K562 (cell line): ENCODE results near the gene BCAS4. TPM values are rescaled to one million over a fixed set of nuclear protein-coding genes. Genes with fewer than 3 reads are reported as not detected.

ENCODE experiments used
- polyA plus RNA-seq, 8 experiments: library from polyadenylated mRNA; depleted of rRNA in 4 of 8; stranded (reverse) in 5 of 8; unstranded in 3 of 8; fragments of >200 nt; fragmentation: Nextera tagmentation in 2 of 8; fragmentation: Illumina TruSeq in 1 of 8; extraction: Ambion mirVana in 2 of 8; extraction: Trizol in 1 of 8; gene quantifications; 2 replicates each; pipeline versions ENCODE4 v1.2.1 to v1.2.3, GENCODE V29; 2011 to 2014; ENCODE audit warnings: inconsistent platforms in 1 of 8, missing spikeins in 1 of 8
- total RNA-seq, 7 experiments: library from RNA; depleted of rRNA in 6 of 7; stranded (reverse); fragments of >200 nt in 6 of 7; fragmentation: Illumina TruSeq in 2 of 7; extraction: Trizol in 2 of 7; gene quantifications; 2 replicates each; pipeline versions ENCODE4 v1.2.1 to v1.2.3, GENCODE V29; 2011 to 2021; ENCODE audit warnings: low replicate concordance in 1 of 7
- TF ChIP-seq, protein P1 (sequence below): fragments of 250-450 bp; sonication (Bioruptor Pico); IDR thresholded peaks from 2 replicates; pipeline ENCODE4 v1.8.0; 2022; ENCODE audit warnings: inconsistent platforms
- TF ChIP-seq, protein P2 (sequence below): fragments of 250-450 bp; sonication (Bioruptor Pico); IDR thresholded peaks from 2 replicates; pipeline ENCODE4 v1.5.1; 2021; ENCODE audit warnings: mild to moderate bottlenecking
- TF ChIP-seq, protein P3 (sequence below): fragments of 200-600 bp; sonication (generic); IDR thresholded peaks from one replicate; pipeline ENCODE4 v1.6.1; 2012; ENCODE audit warnings: mild to moderate bottlenecking, low read depth, low read length, inconsistent platforms

Gene BCAS4
- total and polyA plus RNA-seq, 9 of the 15 experiments (the other 6 are each of a cell fraction or from before 2014, with no cell fraction given): 0.15 to 2.3 (median 0.47) TPM

DNA sequence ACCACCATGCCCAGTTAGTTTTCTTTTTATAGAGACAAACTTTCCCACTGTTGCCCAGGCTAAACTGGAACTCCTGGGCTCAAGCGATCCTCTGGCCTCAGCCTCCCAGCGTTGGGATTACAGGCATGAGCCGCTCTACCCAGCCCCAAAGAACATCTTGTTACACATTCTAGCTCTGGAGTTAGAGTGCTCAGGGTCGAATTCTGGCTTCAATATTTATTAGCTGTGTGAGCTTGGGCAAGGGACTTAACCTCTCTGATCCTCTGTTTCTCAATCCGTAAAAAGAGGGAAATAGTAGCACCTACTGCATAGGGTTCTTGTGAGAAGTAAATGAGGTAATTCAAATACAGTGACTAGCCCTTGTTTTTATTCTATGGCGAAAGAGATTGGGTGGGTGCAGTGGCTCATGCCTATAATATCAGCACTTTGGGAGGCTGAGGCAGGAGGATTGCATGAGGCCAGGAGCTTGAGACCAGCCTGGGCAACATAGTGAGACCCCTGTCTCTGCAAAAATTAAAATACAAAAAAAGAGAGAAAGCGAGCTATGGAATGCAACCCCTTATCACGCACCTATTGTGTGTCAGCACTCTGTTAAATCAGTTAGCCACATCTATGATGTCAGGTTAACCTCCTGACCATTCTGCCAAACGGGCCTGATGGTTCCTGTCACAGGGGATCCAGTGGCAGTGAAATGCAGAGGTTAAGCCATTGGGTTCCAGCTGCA lies 19.7 kb downstream of the BCAS4 start (continued):
- TF ChIP-seq, protein P1, sequence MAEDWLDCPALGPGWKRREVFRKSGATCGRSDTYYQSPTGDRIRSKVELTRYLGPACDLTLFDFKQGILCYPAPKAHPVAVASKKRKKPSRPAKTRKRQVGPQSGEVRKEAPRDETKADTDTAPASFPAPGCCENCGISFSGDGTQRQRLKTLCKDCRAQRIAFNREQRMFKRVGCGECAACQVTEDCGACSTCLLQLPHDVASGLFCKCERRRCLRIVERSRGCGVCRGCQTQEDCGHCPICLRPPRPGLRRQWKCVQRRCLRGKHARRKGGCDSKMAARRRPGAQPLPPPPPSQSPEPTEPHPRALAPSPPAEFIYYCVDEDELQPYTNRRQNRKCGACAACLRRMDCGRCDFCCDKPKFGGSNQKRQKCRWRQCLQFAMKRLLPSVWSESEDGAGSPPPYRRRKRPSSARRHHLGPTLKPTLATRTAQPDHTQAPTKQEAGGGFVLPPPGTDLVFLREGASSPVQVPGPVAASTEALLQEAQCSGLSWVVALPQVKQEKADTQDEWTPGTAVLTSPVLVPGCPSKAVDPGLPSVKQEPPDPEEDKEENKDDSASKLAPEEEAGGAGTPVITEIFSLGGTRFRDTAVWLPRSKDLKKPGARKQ (CRISPR knock-in tag): no peak
- TF ChIP-seq, protein P2, sequence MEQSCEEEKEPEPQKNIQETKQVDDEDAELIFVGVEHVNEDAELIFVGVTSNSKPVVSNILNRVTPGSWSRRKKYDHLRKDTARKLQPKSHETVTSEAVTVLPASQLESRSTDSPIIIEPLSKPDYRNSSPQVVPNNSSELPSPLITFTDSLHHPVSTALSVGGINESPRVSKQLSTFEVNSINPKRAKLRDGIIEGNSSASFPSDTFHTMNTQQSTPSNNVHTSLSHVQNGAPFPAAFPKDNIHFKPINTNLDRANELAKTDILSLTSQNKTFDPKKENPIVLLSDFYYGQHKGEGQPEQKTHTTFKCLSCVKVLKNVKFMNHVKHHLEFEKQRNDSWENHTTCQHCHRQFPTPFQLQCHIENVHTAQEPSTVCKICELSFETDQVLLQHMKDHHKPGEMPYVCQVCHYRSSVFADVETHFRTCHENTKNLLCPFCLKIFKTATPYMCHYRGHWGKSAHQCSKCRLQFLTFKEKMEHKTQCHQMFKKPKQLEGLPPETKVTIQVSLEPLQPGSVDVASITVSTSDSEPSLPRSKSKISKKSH (CRISPR knock-in tag): no peak
- TF ChIP-seq, protein P3, sequence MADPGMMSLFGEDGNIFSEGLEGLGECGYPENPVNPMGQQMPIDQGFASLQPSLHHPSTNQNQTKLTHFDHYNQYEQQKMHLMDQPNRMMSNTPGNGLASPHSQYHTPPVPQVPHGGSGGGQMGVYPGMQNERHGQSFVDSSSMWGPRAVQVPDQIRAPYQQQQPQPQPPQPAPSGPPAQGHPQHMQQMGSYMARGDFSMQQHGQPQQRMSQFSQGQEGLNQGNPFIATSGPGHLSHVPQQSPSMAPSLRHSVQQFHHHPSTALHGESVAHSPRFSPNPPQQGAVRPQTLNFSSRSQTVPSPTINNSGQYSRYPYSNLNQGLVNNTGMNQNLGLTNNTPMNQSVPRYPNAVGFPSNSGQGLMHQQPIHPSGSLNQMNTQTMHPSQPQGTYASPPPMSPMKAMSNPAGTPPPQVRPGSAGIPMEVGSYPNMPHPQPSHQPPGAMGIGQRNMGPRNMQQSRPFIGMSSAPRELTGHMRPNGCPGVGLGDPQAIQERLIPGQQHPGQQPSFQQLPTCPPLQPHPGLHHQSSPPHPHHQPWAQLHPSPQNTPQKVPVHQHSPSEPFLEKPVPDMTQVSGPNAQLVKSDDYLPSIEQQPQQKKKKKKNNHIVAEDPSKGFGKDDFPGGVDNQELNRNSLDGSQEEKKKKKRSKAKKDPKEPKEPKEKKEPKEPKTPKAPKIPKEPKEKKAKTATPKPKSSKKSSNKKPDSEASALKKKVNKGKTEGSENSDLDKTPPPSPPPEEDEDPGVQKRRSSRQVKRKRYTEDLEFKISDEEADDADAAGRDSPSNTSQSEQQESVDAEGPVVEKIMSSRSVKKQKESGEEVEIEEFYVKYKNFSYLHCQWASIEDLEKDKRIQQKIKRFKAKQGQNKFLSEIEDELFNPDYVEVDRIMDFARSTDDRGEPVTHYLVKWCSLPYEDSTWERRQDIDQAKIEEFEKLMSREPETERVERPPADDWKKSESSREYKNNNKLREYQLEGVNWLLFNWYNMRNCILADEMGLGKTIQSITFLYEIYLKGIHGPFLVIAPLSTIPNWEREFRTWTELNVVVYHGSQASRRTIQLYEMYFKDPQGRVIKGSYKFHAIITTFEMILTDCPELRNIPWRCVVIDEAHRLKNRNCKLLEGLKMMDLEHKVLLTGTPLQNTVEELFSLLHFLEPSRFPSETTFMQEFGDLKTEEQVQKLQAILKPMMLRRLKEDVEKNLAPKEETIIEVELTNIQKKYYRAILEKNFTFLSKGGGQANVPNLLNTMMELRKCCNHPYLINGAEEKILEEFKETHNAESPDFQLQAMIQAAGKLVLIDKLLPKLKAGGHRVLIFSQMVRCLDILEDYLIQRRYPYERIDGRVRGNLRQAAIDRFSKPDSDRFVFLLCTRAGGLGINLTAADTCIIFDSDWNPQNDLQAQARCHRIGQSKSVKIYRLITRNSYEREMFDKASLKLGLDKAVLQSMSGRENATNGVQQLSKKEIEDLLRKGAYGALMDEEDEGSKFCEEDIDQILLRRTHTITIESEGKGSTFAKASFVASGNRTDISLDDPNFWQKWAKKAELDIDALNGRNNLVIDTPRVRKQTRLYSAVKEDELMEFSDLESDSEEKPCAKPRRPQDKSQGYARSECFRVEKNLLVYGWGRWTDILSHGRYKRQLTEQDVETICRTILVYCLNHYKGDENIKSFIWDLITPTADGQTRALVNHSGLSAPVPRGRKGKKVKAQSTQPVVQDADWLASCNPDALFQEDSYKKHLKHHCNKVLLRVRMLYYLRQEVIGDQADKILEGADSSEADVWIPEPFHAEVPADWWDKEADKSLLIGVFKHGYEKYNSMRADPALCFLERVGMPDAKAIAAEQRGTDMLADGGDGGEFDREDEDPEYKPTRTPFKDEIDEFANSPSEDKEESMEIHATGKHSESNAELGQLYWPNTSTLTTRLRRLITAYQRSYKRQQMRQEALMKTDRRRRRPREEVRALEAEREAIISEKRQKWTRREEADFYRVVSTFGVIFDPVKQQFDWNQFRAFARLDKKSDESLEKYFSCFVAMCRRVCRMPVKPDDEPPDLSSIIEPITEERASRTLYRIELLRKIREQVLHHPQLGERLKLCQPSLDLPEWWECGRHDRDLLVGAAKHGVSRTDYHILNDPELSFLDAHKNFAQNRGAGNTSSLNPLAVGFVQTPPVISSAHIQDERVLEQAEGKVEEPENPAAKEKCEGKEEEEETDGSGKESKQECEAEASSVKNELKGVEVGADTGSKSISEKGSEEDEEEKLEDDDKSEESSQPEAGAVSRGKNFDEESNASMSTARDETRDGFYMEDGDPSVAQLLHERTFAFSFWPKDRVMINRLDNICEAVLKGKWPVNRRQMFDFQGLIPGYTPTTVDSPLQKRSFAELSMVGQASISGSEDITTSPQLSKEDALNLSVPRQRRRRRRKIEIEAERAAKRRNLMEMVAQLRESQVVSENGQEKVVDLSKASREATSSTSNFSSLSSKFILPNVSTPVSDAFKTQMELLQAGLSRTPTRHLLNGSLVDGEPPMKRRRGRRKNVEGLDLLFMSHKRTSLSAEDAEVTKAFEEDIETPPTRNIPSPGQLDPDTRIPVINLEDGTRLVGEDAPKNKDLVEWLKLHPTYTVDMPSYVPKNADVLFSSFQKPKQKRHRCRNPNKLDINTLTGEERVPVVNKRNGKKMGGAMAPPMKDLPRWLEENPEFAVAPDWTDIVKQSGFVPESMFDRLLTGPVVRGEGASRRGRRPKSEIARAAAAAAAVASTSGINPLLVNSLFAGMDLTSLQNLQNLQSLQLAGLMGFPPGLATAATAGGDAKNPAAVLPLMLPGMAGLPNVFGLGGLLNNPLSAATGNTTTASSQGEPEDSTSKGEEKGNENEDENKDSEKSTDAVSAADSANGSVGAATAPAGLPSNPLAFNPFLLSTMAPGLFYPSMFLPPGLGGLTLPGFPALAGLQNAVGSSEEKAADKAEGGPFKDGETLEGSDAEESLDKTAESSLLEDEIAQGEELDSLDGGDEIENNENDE: no peak
